ENCODE results near the gene ADAMTS16. TPM values are rescaled to one million over a fixed set of nuclear protein-coding genes. Genes with fewer than 3 reads are reported as not detected.
A peak's percentile ranks its signal among the peaks of the same experiment; 100 is the strongest.

ADAMTS16 gene
- total and polyA plus RNA-seq, 11 donors, result 0.05 to 4.7 (median 0.16) TPM; not detected in 8

DNA sequence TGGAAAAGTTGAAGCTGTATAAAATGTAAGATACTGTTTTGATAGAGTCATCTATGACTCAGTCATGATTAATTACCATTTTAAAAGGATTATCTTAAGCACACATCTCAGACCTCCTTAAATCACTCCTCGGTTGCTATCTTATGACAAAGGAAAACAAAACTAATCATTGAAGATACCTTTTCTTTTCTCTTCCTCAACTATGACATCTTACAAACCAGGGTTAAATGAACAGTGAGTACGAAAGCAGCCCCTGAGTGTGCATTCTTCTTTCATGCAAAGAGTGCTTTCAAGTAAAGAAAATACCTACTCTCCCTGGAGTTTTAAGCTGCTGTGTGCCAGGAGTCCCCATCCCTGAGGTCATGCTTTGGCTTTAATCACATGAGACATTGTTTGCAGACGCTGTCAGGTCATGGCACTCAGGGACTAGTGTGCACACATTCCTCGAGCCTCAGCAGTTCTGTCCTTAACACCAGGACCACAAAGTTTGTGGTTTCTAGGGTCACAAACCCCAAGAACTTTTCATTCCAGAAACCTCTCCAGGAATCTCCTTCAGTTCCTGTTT is 195.7 kb downstream of the ADAMTS16 start:
- TF ChIP-seq, protein P1, sequence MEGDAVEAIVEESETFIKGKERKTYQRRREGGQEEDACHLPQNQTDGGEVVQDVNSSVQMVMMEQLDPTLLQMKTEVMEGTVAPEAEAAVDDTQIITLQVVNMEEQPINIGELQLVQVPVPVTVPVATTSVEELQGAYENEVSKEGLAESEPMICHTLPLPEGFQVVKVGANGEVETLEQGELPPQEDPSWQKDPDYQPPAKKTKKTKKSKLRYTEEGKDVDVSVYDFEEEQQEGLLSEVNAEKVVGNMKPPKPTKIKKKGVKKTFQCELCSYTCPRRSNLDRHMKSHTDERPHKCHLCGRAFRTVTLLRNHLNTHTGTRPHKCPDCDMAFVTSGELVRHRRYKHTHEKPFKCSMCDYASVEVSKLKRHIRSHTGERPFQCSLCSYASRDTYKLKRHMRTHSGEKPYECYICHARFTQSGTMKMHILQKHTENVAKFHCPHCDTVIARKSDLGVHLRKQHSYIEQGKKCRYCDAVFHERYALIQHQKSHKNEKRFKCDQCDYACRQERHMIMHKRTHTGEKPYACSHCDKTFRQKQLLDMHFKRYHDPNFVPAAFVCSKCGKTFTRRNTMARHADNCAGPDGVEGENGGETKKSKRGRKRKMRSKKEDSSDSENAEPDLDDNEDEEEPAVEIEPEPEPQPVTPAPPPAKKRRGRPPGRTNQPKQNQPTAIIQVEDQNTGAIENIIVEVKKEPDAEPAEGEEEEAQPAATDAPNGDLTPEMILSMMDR (IDR thresholded peaks at IDR 0.05), result no peak
- no peak for TF ChIP-seq POLR2A (IDR thresholded peaks at IDR 0.05)
- Histone ChIP-seq H3K9me3 (no peaks in the 10 kb centered on the region), H3K4me1 (peaks cover 0 to 12% (median 0%) of the 10 kb centered on the region in 12 donors), H3K4me3 (no peak overlapping the region), H3K27me3 (no peaks in the 10 kb centered on the region), H3K27ac (no peak overlapping the region), H3K36me3 (no peaks in the 10 kb centered on the region)
- WGBS, 4 donors, result 30 to 38% (median 34%) methylated on average over 4 of the region's 4 CpGs
- ATAC-seq (no peak), DNase-seq (no peak)
- intact Hi-C loops (cut with DNase I), result no loop called here

DNA sequence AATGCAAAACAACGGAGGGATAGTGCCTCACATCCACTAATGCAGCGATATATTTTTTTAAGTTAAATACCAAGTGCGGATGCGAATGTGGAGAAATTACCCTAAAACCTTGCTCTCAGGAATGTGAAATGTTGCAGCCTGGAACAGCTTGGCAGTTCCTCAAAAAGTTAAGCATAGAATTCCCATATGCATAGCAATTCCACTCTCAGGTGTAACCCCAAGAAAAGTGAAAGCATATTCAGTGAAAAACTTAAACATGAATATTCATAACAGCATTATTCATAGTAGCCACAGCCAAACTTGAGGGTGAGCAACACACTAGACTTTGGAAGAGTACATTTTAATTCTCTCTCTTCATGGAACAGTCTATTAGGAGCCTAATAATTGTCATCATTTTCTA is 199.1 kb downstream of the ADAMTS16 start:
- DNase-seq, result no peak
- no peak overlapping the region for H3K27ac ChIP-seq
- intact Hi-C loops (cut with DNase I), result no loop called here
- TF ChIP-seq, protein P1 (IDR thresholded peaks at IDR 0.05), result no peak
- TF ChIP-seq POLR2A (IDR thresholded peaks at IDR 0.05), result no peak
- H3K4me1 ChIP-seq, result peaks cover 0 to 24% (median 8%) of the 10 kb centered on the region in 12 donors
- no peaks in the 10 kb centered on the region for H3K9me3 ChIP-seq
- H3K27me3 ChIP-seq, result no peaks in the 10 kb centered on the region
- WGBS, 4 donors, result 97 to 99% (median 98%) methylated on average over 4 of the region's 4 CpGs
- no peak for ATAC-seq
- H3K4me3 ChIP-seq, result no peak overlapping the region
- H3K36me3 ChIP-seq, result no peaks in the 10 kb centered on the region

- Histone ChIP-seq H3K27me3 (no peaks in the 10 kb centered on the region), H3K9me3 (no peaks in the 10 kb centered on the region), H3K4me3 (peak overlapping the region in 1 of 12 donors; percentile 10), H3K27ac (peak overlapping the region in 4 of 12 donors; percentile 22 to 31 (median 28)), H3K36me3 (no peaks in the 10 kb centered on the region), H3K4me1 (peaks cover 0 to 29% (median 11%) of the 10 kb centered on the region in 12 donors)
- TF ChIP-seq, protein P1 (IDR thresholded peaks at IDR 0.05), result peak in 8 of 12 donors; percentile 14 to 56 (median 32)
- no peak for TF ChIP-seq POLR2A (IDR thresholded peaks at IDR 0.05)
- ATAC-seq, result peak in 3 of 4 donors; percentile 78 to 89 (median 86)
- 48 to 58% (median 53%) methylated on average over 15 of the region's 15 CpGs for WGBS, 4 donors
- DNase-seq, result peak in 4 of 5 donors; percentile 33 to 75 (median 54)
- intact Hi-C loops (cut with DNase I), result no loop called here
These were observed 200.1 kb downstream of the ADAMTS16 start for GRCh38 chr5:5340206-5340729.

DNA sequence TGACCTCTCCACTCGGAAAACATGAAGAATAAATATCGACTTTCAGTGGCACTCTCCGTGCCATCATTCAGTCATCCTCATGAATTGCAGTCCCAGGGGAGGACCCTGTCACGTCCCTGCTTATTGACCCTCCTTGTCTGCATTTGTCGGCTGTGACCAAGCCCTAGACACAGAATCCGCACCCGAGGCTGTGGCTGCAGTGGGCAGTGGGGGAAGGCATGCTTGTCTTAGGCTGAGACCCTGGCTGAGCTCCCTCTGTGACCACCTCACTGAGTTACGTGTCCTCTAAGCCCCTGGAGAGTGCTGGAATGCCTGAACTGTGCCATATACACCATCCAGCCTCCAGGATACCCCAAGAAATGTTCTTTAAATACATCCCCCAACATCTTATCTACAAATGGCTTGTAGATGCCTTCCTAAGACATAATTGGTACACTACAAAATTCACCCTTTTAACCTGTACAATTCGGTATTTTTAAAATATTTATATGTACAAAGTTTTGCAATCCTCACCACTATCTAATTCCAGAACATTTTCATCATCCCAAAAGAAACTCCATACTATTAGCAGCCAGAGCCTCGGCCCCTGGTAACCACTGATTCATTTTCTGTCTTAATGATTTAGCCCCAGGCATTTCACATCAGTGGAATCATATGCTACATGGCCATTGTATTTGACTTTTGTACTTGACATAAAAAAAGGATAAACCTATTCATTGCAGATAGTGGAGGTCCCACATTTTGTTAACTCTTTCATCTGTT is 201.6 kb downstream of the ADAMTS16 start:
- Histone ChIP-seq H3K27ac (no peak overlapping the region), H3K4me1 (peaks cover 0 to 29% (median 11%) of the 10 kb centered on the region in 12 donors), H3K27me3 (no peaks in the 10 kb centered on the region), H3K36me3 (no peaks in the 10 kb centered on the region), H3K4me3 (no peak overlapping the region), H3K9me3 (no peaks in the 10 kb centered on the region)
- TF ChIP-seq POLR2A (IDR thresholded peaks at IDR 0.05), result no peak
- TF ChIP-seq, protein P1 (IDR thresholded peaks at IDR 0.05), result no peak
- ATAC-seq (no peak), DNase-seq (no peak)
- 88 to 93% (median 92%) methylated on average over 10 of the region's 10 CpGs for WGBS, 4 donors
- intact Hi-C loops (cut with DNase I), result no loop called here
